Left lung (tissue), 10 donors: ENCODE data around the gene SPRY4. TPM values are rescaled to one million over a fixed set of nuclear protein-coding genes. Genes with fewer than 3 reads are reported as not detected.

Experiments
- ATAC-seq: fragments of 200-7000 bp; cut with Tn5 transposase; one replicate; pipeline ENCODE4 v1.9.1; 2020; ENCODE audit warnings: moderate library complexity
- DNase-seq, 4 donors: peaks; one replicate each; pipeline ENCODE4 v3.0.0-alpha.2; 2013 to 2020
- H3K27ac ChIP-seq, 2 donors: fragments of 200-600 bp; sonication (generic) in 1 of 2; one replicate each; pipeline versions ENCODE4 v1.5.0 to v1.8.0; 2020 to 2021
- H3K27me3 ChIP-seq, 2 donors: fragments of 200-600 bp; sonication (generic) in 1 of 2; one replicate each; pipeline versions ENCODE4 v1.5.0 to v1.8.0; 2020 to 2021
- H3K36me3 ChIP-seq, 2 donors: fragments of 200-600 bp; sonication (generic) in 1 of 2; one replicate each; pipeline versions ENCODE4 v1.5.0 to v1.8.0; 2020 to 2021
- H3K4me1 ChIP-seq, 2 donors: fragments of 200-600 bp; one replicate each; pipeline ENCODE4 v1.8.0; 2021
- H3K4me3 ChIP-seq, 2 donors: fragments of 200-600 bp; sonication (generic) in 1 of 2; one replicate each; pipeline versions ENCODE4 v1.5.0 to v1.8.0; 2020 to 2021; ENCODE audit warnings: mild to moderate bottlenecking in 1 of 2
- H3K9me3 ChIP-seq, 2 donors: fragments of 200-600 bp; sonication (generic) in 1 of 2; one replicate each; pipeline versions ENCODE4 v1.5.0 to v1.8.0; 2020 to 2021
- CTCF ChIP-seq, 2 donors: fragments of 200-600 bp; sonication (generic) in 1 of 2; IDR thresholded peaks; one replicate each; pipeline versions ENCODE4 v1.5.0 to v1.8.0; 2021; ENCODE audit warnings: antibody characterized with exemption in 2 of 2
- intact Hi-C, 2 donors: fragments of 100-400 bp; cut with DNase I; formaldehyde crosslinking; loops; one replicate each; pipeline versions ENCODE4 v1.11.2 to v1.14.2; 2022
- polyA plus RNA-seq, 6 donors: library from polyadenylated mRNA; unstranded; fragments of 120-200 nt; gene quantifications; one replicate each; pipeline ENCODE4 v1.2.1, GENCODE V29; 2013; ENCODE audit not compliant: insufficient read length in 6 of 6
- total RNA-seq, 2 donors: library from RNA; stranded (reverse); fragmentation: NEBNext Ultra II Directional; extraction: Animal tissue kit (Norgen Biotek cat#: 25700); gene quantifications; one replicate each; pipeline ENCODE4 v1.2.1, GENCODE V29; 2021
- donor health status: DM: no; HTN: yes; CAD: no.
- donor health status: DM: no; HTN: no; CAD: no.

The SPRY4 gene
- total and polyA plus RNA-seq, 8 donors, result 28.9 to 56.5 (median 45.9) TPM

DNA sequence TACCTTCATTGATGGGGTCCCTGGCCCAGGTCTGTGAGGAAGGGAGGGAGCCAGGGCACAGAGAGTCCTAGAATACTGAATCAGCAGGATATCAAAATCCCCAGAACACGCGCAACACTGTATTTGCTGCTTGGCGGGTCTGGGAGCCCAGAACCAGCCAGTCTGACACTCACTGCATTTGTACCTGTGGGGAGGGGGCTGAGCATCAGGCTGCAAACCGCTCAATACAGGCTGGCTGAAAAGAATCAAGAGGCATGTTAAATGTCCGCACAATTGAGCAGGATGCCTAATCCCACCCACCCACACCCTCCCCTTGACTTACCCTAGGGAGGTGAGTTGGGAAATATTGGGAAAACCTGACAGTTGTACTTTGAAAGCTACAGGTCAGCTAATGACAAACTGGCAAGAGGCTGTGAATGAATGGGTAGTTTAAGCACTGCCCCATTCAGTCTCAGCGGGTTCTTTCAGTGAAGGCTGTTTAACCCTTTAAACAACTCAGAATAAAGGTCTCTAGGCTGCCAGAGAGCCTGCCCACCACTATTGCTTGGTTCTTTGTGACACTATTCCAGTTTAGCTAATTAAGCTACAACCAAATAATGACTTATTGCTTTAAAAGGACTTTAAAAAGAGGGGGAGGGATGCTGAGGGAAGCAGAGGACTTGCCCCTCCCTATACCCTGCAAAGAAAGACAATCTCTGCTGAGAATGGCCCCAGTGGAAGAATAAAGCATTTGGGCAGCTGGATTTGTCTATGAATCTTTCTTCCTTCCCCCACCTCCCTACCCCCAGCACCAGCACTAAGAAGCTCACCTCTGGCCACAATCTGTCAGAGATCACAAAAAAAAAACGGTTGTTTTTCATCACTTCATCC lies 5.0 kb downstream of the SPRY4 start:
- Histone ChIP-seq H3K9me3 (no peaks in the 10 kb centered on the region), H3K4me1 (peaks cover 53 to 99% of the 10 kb centered on the region in 2 donors), H3K27ac (peak overlapping the region; percentile 39 to 60), H3K36me3 (no peaks in the 10 kb centered on the region), H3K27me3 (peaks cover 0 to 55% of the 10 kb centered on the region in 2 donors), H3K4me3 (peak overlapping the region in 1 of 2 donors; percentile 57)
- no peak for DNase-seq
- TF ChIP-seq CTCF (IDR thresholded peaks at IDR 0.05), result no peak
- intact Hi-C loops, result no loop called here
- peak; percentile 4 for ATAC-seq

- Histone ChIP-seq H3K27me3 (peaks cover 0 to 48% of the 10 kb centered on the region in 2 donors), H3K36me3 (peaks cover 0 to 6% of the 10 kb centered on the region in 2 donors), H3K4me1 (peaks cover 60 to 99% of the 10 kb centered on the region in 2 donors), H3K4me3 (peak overlapping the region in 1 of 2 donors; percentile 57), H3K9me3 (no peaks in the 10 kb centered on the region), H3K27ac (peak overlapping the region; percentile 39 to 60)
- no peak for TF ChIP-seq CTCF (IDR thresholded peaks at IDR 0.05)
- intact Hi-C loops, result no loop called here
- DNase-seq (no peak), ATAC-seq (peak; percentile 51)
These were observed 5.7 kb downstream of the SPRY4 start for GRCh38 chr5:142319105-142319504.

GRCh38 chr5:142317753-142318152 lies 7.1 kb downstream of the SPRY4 start:
- H3K4me1 ChIP-seq, result peaks cover 62 to 98% of the 10 kb centered on the region in 2 donors
- intact Hi-C loops, result no loop called here
- H3K9me3 ChIP-seq, result no peaks in the 10 kb centered on the region
- ATAC-seq (no peak), DNase-seq (no peak)
- no peak overlapping the region for H3K4me3 ChIP-seq
- peak overlapping the region; percentile 4 to 60 for H3K27ac ChIP-seq
- H3K36me3 ChIP-seq, result peaks cover 0 to 20% of the 10 kb centered on the region in 2 donors
- H3K27me3 ChIP-seq, result peaks cover 0 to 34% of the 10 kb centered on the region in 2 donors
- TF ChIP-seq CTCF (IDR thresholded peaks at IDR 0.05), result no peak

- ATAC-seq (no peak), DNase-seq (no peak)
- H3K4me3 ChIP-seq, result no peak overlapping the region
- H3K36me3 ChIP-seq, result peaks cover 0 to 24% of the 10 kb centered on the region in 2 donors
- H3K27me3 ChIP-seq, result peaks cover 0 to 28% of the 10 kb centered on the region in 2 donors
- intact Hi-C loops, result no loop called here
- peaks cover 58 to 96% of the 10 kb centered on the region in 2 donors for H3K4me1 ChIP-seq
- no peak for TF ChIP-seq CTCF (IDR thresholded peaks at IDR 0.05)
- H3K9me3 ChIP-seq, result no peaks in the 10 kb centered on the region
- H3K27ac ChIP-seq, result peak overlapping the region; percentile 4 to 60
These were observed 7.6 kb downstream of the SPRY4 start for GRCh38 chr5:142317173-142317572.

GRCh38 chr5:142316681-142317080 lies 8.1 kb downstream of the SPRY4 start:
- intact Hi-C loops, result no loop called here
- Histone ChIP-seq H3K27ac (peak overlapping the region in 1 of 2 donors; percentile 60), H3K4me1 (peaks cover 58 to 91% of the 10 kb centered on the region in 2 donors), H3K4me3 (no peak overlapping the region), H3K36me3 (peaks cover 0 to 24% of the 10 kb centered on the region in 2 donors), H3K27me3 (peaks cover 0 to 26% of the 10 kb centered on the region in 2 donors), H3K9me3 (no peaks in the 10 kb centered on the region)
- DNase-seq (no peak), ATAC-seq (no peak)
- no peak for TF ChIP-seq CTCF (IDR thresholded peaks at IDR 0.05)
